Heart left ventricle (tissue), 16 donors: ENCODE results near the gene BRICD5. TPM values are rescaled to one million over a fixed set of nuclear protein-coding genes. Genes with fewer than 3 reads are reported as not detected.
A peak's percentile ranks its signal among the peaks of the same experiment; 100 is the strongest.

ENCODE experiments used
- ATAC-seq, 4 donors: fragments of 200-7000 bp; cut with Tn5 transposase; one replicate each; pipeline ENCODE4 v1.9.1; 2020 to 2022; ENCODE audit warnings: moderate library complexity in 4 of 4, mild to moderate bottlenecking in 3 of 4, moderate number of reproducible peaks in 1 of 4
- DNase-seq, 5 donors: peaks; one replicate each; pipeline ENCODE4 v3.0.0-alpha.2; 2020
- H3K27ac ChIP-seq, 12 donors: fragments of 200-600 bp; sonication (generic) in 4 of 12; one replicate each; pipeline versions ENCODE4 v1.5.0 to v1.8.0; 2016 to 2022; ENCODE audit warnings: mild to moderate bottlenecking in 2 of 12
- H3K27me3 ChIP-seq, 9 donors: fragments of 200-600 bp; sonication (generic) in 2 of 9; one replicate each; pipeline versions ENCODE4 v1.5.1 to v1.8.0; 2016 to 2022; ENCODE audit warnings: mild to moderate bottlenecking in 3 of 9
- H3K36me3 ChIP-seq, 9 donors: fragments of 200-600 bp; sonication (generic) in 2 of 9; one replicate each; pipeline versions ENCODE4 v1.5.0 to v1.8.0; 2018 to 2022; ENCODE audit warnings: mild to moderate bottlenecking in 2 of 9
- H3K4me1 ChIP-seq, 12 donors: fragments of 200-600 bp; sonication (generic) in 4 of 12; one replicate each; pipeline versions ENCODE4 v1.5.0 to v1.8.0; 2016 to 2022; ENCODE audit warnings: mild to moderate bottlenecking in 3 of 12
- H3K4me3 ChIP-seq, 12 donors: fragments of 200-600 bp; sonication (generic) in 4 of 12; one replicate each; pipeline versions ENCODE4 v1.5.0 to v1.8.0; 2017 to 2022; ENCODE audit warnings: mild to moderate bottlenecking in 9 of 12, moderate library complexity in 4 of 12
- H3K9me3 ChIP-seq, 12 donors: fragments of 200-600 bp; sonication (generic) in 4 of 12; one replicate each; pipeline versions ENCODE4 v1.5.0 to v1.8.0; 2016 to 2022; ENCODE audit warnings: mild to moderate bottlenecking in 1 of 12
- POLR2A ChIP-seq, 2 donors: fragments of 450-650 bp; IDR thresholded peaks; one replicate each; pipeline ENCODE4 v1.6.1; 2017; ENCODE audit warnings: antibody characterized with exemption in 2 of 2, mild to moderate bottlenecking in 2 of 2, moderate library complexity in 2 of 2
- WGBS, 4 donors: extraction: QIAGEN DNeasy Blood & Tissue Kit in 2 of 4; methylation state at CpG; one replicate each; pipeline versions ENCODE4 v1.1.5 to v1.1.7; 2013 to 2018; 5-methylcytosine and 5-hydroxymethylcytosine counted together
- intact Hi-C, 10 donors: fragments of 100-400 bp; cut with DNase I; formaldehyde crosslinking; loops; one replicate each; pipeline versions ENCODE4 v1.11.1 to v1.14.2; 2022
- polyA plus RNA-seq, 2 donors: library from polyadenylated mRNA; stranded (reverse); fragments of 200-250 nt; gene quantifications; one replicate each; pipeline ENCODE4 v1.2.3, GENCODE V29; 2013
- total RNA-seq, 9 donors: library from RNA; depleted of rRNA in 2 of 9; stranded (reverse); fragments of >200 nt in 2 of 9; fragmentation: NEBNext Ultra II Directional in 3 of 9; extraction: Animal tissue kit (Norgen Biotek cat#: 25700) in 3 of 9; gene quantifications; one replicate each; pipeline versions ENCODE4 v1.1.0 to v1.2.4, GENCODE V29; 2016 to 2023
- TF ChIP-seq, protein P1 (sequence below), 12 donors: fragments of 200-600 bp; sonication (generic) in 4 of 12; IDR thresholded peaks; one replicate each; pipeline versions ENCODE4 v1.5.0 to v1.8.0; 2018 to 2022; ENCODE audit warnings: antibody characterized with exemption in 12 of 12, mild to moderate bottlenecking in 5 of 12
- donor health status: ischemic (EF 13 %, LVEDD 7.1; RV severe dilation, severe dysfunction).
- donor health status: healthy with polysubstance abuse.
- donor health status: DM: no; HTN: yes; CAD: no.
- donor health status: DM: no; HTN: no; CAD: no.
- donor health status: ischemic (EF 25% LVEDD 6.9; RV normal size, moderate dysfunction).
- donor health status: ischemic (EF 25% LVEDD 5.7; RV mildly dilated, moderate dysfunction).
- donor health status: healthy.
- donor health status: DM: yes; HTN: yes; CAD: no.
- donor health status: ischemic (EF 35%, LVEDD 5.7; RV mildly dilated, moderate dysfunction).
- donor health status: nonischemic (EF 11% LVEDD 7.7; RV severe dilation, severe dysfunction).
- donor health status: DM: yes; HTN: yes; CAD: no.
- donor health status: PGD.
- donor health status: ischemic (EF 29% LVEDD 5.4; RV normal size, mild dysfunction).
- donor health status: nonischemic (EF 23%, LVEDD 6.1; RV moderate dilation, normal function).

Gene BRICD5
- total and polyA plus RNA-seq, 11 donors = 1.7 to 11.7 (median 5.5) TPM

GRCh38 chr16:2208308-2208707 is 2.4 kb downstream of the BRICD5 start:
- H3K36me3 ChIP-seq = peaks cover 0 to 46% (median 32%) of the 10 kb centered on the region in 9 donors
- WGBS, 4 donors = 75 to 84% (median 79%) methylated on average over 4 to 23 of the region's 23 CpGs
- TF ChIP-seq, protein P1, sequence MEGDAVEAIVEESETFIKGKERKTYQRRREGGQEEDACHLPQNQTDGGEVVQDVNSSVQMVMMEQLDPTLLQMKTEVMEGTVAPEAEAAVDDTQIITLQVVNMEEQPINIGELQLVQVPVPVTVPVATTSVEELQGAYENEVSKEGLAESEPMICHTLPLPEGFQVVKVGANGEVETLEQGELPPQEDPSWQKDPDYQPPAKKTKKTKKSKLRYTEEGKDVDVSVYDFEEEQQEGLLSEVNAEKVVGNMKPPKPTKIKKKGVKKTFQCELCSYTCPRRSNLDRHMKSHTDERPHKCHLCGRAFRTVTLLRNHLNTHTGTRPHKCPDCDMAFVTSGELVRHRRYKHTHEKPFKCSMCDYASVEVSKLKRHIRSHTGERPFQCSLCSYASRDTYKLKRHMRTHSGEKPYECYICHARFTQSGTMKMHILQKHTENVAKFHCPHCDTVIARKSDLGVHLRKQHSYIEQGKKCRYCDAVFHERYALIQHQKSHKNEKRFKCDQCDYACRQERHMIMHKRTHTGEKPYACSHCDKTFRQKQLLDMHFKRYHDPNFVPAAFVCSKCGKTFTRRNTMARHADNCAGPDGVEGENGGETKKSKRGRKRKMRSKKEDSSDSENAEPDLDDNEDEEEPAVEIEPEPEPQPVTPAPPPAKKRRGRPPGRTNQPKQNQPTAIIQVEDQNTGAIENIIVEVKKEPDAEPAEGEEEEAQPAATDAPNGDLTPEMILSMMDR (IDR thresholded peaks at IDR 0.05) = no peak
- DNase-seq (no peak), ATAC-seq (no peak)
- no peaks in the 10 kb centered on the region for H3K27me3 ChIP-seq
- H3K4me1 ChIP-seq = peaks cover 15 to 56% (median 34%) of the 10 kb centered on the region in 12 donors
- no peak overlapping the region for H3K4me3 ChIP-seq
- H3K27ac ChIP-seq = no peak overlapping the region
- intact Hi-C loops = loop anchor here in 2 of 10 donors (5.0 kb wide), 2 partner anchors 44 to 51 kb away; partner anchors contain the start of genes ECI1 (in 1 of the 2) and TRAF7 (in 1 of the 2)
- no peaks in the 10 kb centered on the region for H3K9me3 ChIP-seq

DNA sequence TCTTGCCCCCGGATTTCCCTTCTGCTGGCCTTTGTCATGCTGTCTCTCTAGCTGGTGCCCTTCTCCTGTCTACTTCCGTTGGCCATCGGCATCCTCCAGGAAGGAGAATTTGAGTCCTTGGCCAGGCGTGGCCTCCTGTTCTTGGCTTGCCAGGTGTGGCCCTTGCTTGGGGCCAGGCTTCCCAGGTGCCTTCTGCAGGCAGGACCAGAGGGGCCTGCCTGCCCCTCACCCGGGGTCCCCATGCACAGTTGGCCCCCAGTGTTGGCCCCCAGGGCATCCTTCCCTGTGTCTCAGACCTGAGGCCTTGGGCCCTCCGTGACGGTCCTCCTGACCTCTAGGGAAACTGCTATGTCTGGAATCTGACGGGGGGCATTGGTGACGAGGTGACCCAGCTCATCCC is 2.8 kb downstream of the BRICD5 start:
- peaks cover 11 to 52% (median 29%) of the 10 kb centered on the region in 12 donors for H3K4me1 ChIP-seq
- H3K27ac ChIP-seq = no peak overlapping the region
- ATAC-seq (no peak), DNase-seq (no peak)
- peaks cover 0 to 46% (median 32%) of the 10 kb centered on the region in 9 donors for H3K36me3 ChIP-seq
- intact Hi-C loops = loop anchor here in 2 of 10 donors (5.0 kb wide), 2 partner anchors 44 to 51 kb away; partner anchors contain the start of genes ECI1 (in 1 of the 2) and TRAF7 (in 1 of the 2)
- TF ChIP-seq, protein P1 (IDR thresholded peaks at IDR 0.05) = no peak
- TF ChIP-seq POLR2A (IDR thresholded peaks at IDR 0.05) = no peak
- H3K9me3 ChIP-seq = no peaks in the 10 kb centered on the region
- H3K27me3 ChIP-seq = no peaks in the 10 kb centered on the region
- 76 to 90% (median 88%) methylated on average over 5 to 9 of the region's 9 CpGs for WGBS, 4 donors
- H3K4me3 ChIP-seq = no peak overlapping the region

- H3K4me3 ChIP-seq = peak overlapping the region in 1 of 12 donors; percentile 80
- H3K27me3 ChIP-seq = no peaks in the 10 kb centered on the region
- H3K9me3 ChIP-seq = no peaks in the 10 kb centered on the region
- TF ChIP-seq, protein P1 (IDR thresholded peaks at IDR 0.05) = no peak
- no peak for TF ChIP-seq POLR2A (IDR thresholded peaks at IDR 0.05)
- ATAC-seq (no peak), DNase-seq (no peak)
- intact Hi-C loops = loop anchor here in 2 of 10 donors (5.0 kb wide), 2 partner anchors 45 to 50 kb away; partner anchors contain the start of genes ECI1 (in 1 of the 2) and TRAF7 (in 1 of the 2)
- H3K36me3 ChIP-seq = peaks cover 0 to 38% (median 32%) of the 10 kb centered on the region in 9 donors
- WGBS, 4 donors = 92 to 96% (median 93%) methylated on average over 14 to 23 of the region's 23 CpGs
- peaks cover 3 to 42% (median 20%) of the 10 kb centered on the region in 12 donors for H3K4me1 ChIP-seq
- H3K27ac ChIP-seq = peak overlapping the region in 1 of 12 donors; percentile 99
Measured at GRCh38 chr16:2206780-2207433, 3.8 kb downstream of the BRICD5 start.

GRCh38 chr16:2206420-2206779 is 4.3 kb downstream of the BRICD5 start:
- no peak for TF ChIP-seq POLR2A (IDR thresholded peaks at IDR 0.05)
- TF ChIP-seq, protein P1 (IDR thresholded peaks at IDR 0.05) = no peak
- Histone ChIP-seq H3K4me3 (peak overlapping the region in 10 of 12 donors; percentile 66 to 96 (median 80)), H3K4me1 (peaks cover 3 to 37% (median 16%) of the 10 kb centered on the region in 12 donors), H3K27ac (peak overlapping the region in 8 of 12 donors; percentile 96 to 100 (median 99)), H3K36me3 (peaks cover 0 to 37% (median 32%) of the 10 kb centered on the region in 9 donors), H3K9me3 (no peaks in the 10 kb centered on the region), H3K27me3 (no peaks in the 10 kb centered on the region)
- DNase-seq (no peak), ATAC-seq (no peak)
- 81 to 84% (median 83%) methylated on average over 15 to 18 of the region's 18 CpGs for WGBS, 4 donors
- intact Hi-C loops = loop anchor here in 2 of 10 donors (5.0 kb wide), 2 partner anchors 46 to 49 kb away; partner anchors contain the start of genes ECI1 (in 1 of the 2) and TRAF7 (in 1 of the 2)
